HepG2 (cell line): ENCODE measurements around the gene STRBP. TPM values are rescaled to one million over a fixed set of nuclear protein-coding genes. Genes with fewer than 3 reads are reported as not detected.

ENCODE experiments used
- ATAC-seq: fragments of 200-7000 bp; cut with Tn5 transposase; 3 replicates; pipeline ENCODE4 v1.9.1; 2020; ENCODE audit warnings: mild to moderate bottlenecking, moderate library complexity
- BruUV-seq: library from RNA; stranded (reverse); fragments of 400-500 nt; replicated peaks from 2 replicates; lab custom pipeline; 2021; lab: Mats Ljungman, UMichigan
- CTCF ChIA-PET: fragments of 300-600 bp; formaldehyde crosslinking; extraction: SDS; loops from one replicate; lab custom pipeline; 2021; ENCODE audit warnings: low total read pairs, inconsistent platforms, low intra/inter-chr PET ratio; lab: Yijun Ruan, JAX
- POLR2A ChIA-PET: fragments of 350-600 bp; sonication (Branson Sonifier 250); formaldehyde crosslinking; loops from one replicate; lab custom pipeline; 2020; ENCODE audit warnings: antibody characterized with exemption, inconsistent platforms; lab: Yijun Ruan, JAX
- DNase-seq: peaks from one replicate; pipeline ENCODE4 v3.0.0-alpha.2; 2015; ENCODE audit warnings: low spot score
- FAIRE-seq: peaks from 3 replicates; lab custom pipeline; 2011; peaks lifted over from hg19 to GRCh38; lab: Jason Lieb, UNC
- H2AFZ ChIP-seq: one replicate; pipeline ENCODE4 v1.6.1; 2011; ENCODE audit warnings: low read length, inconsistent platforms
- H3K27ac ChIP-seq: fragments of 300-600 bp; 3 replicates; pipeline ENCODE4 v1.8.0; 2011; ENCODE audit warnings: mixed run types, mild to moderate bottlenecking, mixed read lengths, low read length, inconsistent platforms; ENCODE audit not compliant: insufficient read depth; ENCODE audit errors: extremely low read length
- H3K27me3 ChIP-seq, 2 experiments: fragments of 200-600 bp in 1 of 2; 2 replicates in 1 of 2; 3 replicates in 1 of 2; pipeline versions ENCODE4 v1.6.0 to v1.8.0; 2011; ENCODE audit warnings: low read length in 2 of 2, mild to moderate bottlenecking in 2 of 2, moderate library complexity in 2 of 2, inconsistent platforms in 1 of 2; ENCODE audit not compliant: insufficient read depth in 2 of 2, control insufficient read depth in 1 of 2
- H3K36me3 ChIP-seq, 2 experiments: fragments of 200-600 bp in 1 of 2; replicated peaks in 1 of 2; 2 replicates in 1 of 2; 3 replicates in 1 of 2; pipeline versions ENCODE4 v1.5.1 to v1.8.0; 2011; ENCODE audit warnings: low read length in 2 of 2, inconsistent platforms in 1 of 2; ENCODE audit not compliant: insufficient read depth in 2 of 2, control insufficient read depth in 1 of 2
- H3K4me1 ChIP-seq: 2 replicates; pipeline ENCODE4 v1.5.1; 2012; ENCODE audit warnings: low read length, inconsistent platforms; ENCODE audit not compliant: insufficient read depth
- H3K4me2 ChIP-seq: 2 replicates; pipeline ENCODE4 v1.6.0; 2011; ENCODE audit warnings: low read depth, low read length, inconsistent platforms
- H3K4me3 ChIP-seq, 3 experiments: fragments of 200-600 bp in 1 of 3; sonication (generic), shearing (Covaris generic) in 1 of 3; replicated peaks in 1 of 3; 2 replicates each; pipeline ENCODE4 v1.5.1; 2011 to 2016; ENCODE audit warnings: low read length in 3 of 3, inconsistent platforms in 2 of 3, low read depth in 2 of 3, mild to moderate bottlenecking in 2 of 3, control low read depth in 1 of 3, mixed read lengths in 1 of 3; ENCODE audit not compliant: insufficient read depth in 1 of 3
- H3K79me2 ChIP-seq: one replicate; pipeline ENCODE4 v1.6.1; 2011; ENCODE audit warnings: low read length, inconsistent platforms; ENCODE audit not compliant: insufficient read depth
- H3K9ac ChIP-seq: 2 replicates; pipeline ENCODE4 v1.6.0; 2011; ENCODE audit warnings: mild to moderate bottlenecking, low read depth, low read length, inconsistent platforms; ENCODE audit not compliant: insufficient read depth
- H3K9me3 ChIP-seq: 2 replicates; pipeline ENCODE4 v1.5.1; 2012; ENCODE audit warnings: mild to moderate bottlenecking, low read length
- H4K20me1 ChIP-seq: 2 replicates; pipeline ENCODE4 v1.6.0; 2011; ENCODE audit warnings: inconsistent platforms, mild to moderate bottlenecking, low read length, moderate library complexity; ENCODE audit not compliant: insufficient read depth
- ARNT ChIP-seq: fragments of 450-650 bp; IDR thresholded peaks from 2 replicates; pipeline ENCODE4 v1.6.1; 2017
- CC2D1A ChIP-seq: sonication (generic); formaldehyde crosslinking; IDR thresholded peaks from 2 replicates; pipeline ENCODE4 v1.8.1; 2023; ENCODE audit warnings: mild to moderate bottlenecking, missing genetic modification reagents
- FIP1L1 ChIP-seq: fragments of 200-400 bp; formaldehyde crosslinking; IDR thresholded peaks from 2 replicates; pipeline ENCODE4 v1.6.1; 2018; ENCODE audit warnings: low read depth, mild to moderate bottlenecking, low read length, moderate library complexity, borderline replicate concordance; ENCODE audit not compliant: insufficient read depth
- FLYWCH1 ChIP-seq: sonication (generic); formaldehyde crosslinking; IDR thresholded peaks from 2 replicates; pipeline ENCODE4 v1.8.1; 2023; ENCODE audit warnings: mild to moderate bottlenecking, missing genetic modification reagents
- GATAD1 ChIP-seq: IDR thresholded peaks from 2 replicates; pipeline ENCODE4 v1.6.1; 2016; ENCODE audit warnings: missing genetic modification reagents, missing compliant biosample characterization
- HDAC6 ChIP-seq: fragments of 200-600 bp; sonication (generic); IDR thresholded peaks from 2 replicates; pipeline ENCODE4 v1.7.0; 2017; ENCODE audit warnings: mild to moderate bottlenecking, antibody characterized with exemption, low read length, low read depth
- HNRNPLL ChIP-seq: fragments of 200-400 bp; formaldehyde crosslinking; IDR thresholded peaks from 2 replicates; pipeline ENCODE4 v1.6.1; 2017; ENCODE audit warnings: mild to moderate bottlenecking, low read depth, low read length; ENCODE audit not compliant: poor library complexity, severe bottlenecking
- SMAD3 ChIP-seq: sonication (generic); formaldehyde crosslinking; IDR thresholded peaks from 2 replicates; pipeline ENCODE4 v1.4.0; 2020; ENCODE audit warnings: missing genetic modification reagents
- THAP7 ChIP-seq: sonication (generic); formaldehyde crosslinking; IDR thresholded peaks from 2 replicates; pipeline ENCODE4 v1.8.1; 2023; ENCODE audit warnings: mild to moderate bottlenecking, missing genetic modification reagents
- ZFP41 ChIP-seq: sonication (generic); formaldehyde crosslinking; IDR thresholded peaks from 2 replicates; pipeline ENCODE4 v1.4.0; 2020; ENCODE audit warnings: mild to moderate bottlenecking, missing genetic modification reagents, borderline replicate concordance
- ZFX ChIP-seq: sonication (generic); formaldehyde crosslinking; IDR thresholded peaks from 2 replicates; pipeline ENCODE4 v1.4.0; 2020; ENCODE audit warnings: mild to moderate bottlenecking, low read depth, missing genetic modification reagents, moderate library complexity
- ZNF121 ChIP-seq: sonication (generic); formaldehyde crosslinking; IDR thresholded peaks from 2 replicates; pipeline ENCODE4 v1.5.0; 2020; ENCODE audit warnings: mild to moderate bottlenecking, missing genetic modification reagents
- ZNF510 ChIP-seq: sonication (generic); formaldehyde crosslinking; IDR thresholded peaks from 2 replicates; pipeline ENCODE4 v1.4.0; 2020; ENCODE audit warnings: low read depth, mild to moderate bottlenecking, missing genetic modification reagents
- ZSCAN29 ChIP-seq: sonication (generic); formaldehyde crosslinking; conservative IDR thresholded peaks from 2 replicates; pipeline ENCODE4 v1.4.0; 2020; ENCODE audit warnings: mild to moderate bottlenecking, missing genetic modification reagents
- ZSCAN9 ChIP-seq: IDR thresholded peaks from 2 replicates; pipeline ENCODE4 v1.6.1; 2016; ENCODE audit warnings: borderline replicate concordance
- whole genome bisulfite sequencing: methylation state at CpG from one replicate; pipeline ENCODE4 v1.1.6; 2017; ENCODE audit warnings: low lambda C conversion rate; 5-methylcytosine and 5-hydroxymethylcytosine counted together
- in situ Hi-C: cut with HindIII; loops from 2 replicates; pipeline ENCODE4 v1.10.0; 2017; ENCODE audit warnings: low pct_unique_long_range_greater_than_20kb; ENCODE audit not compliant: extremely low pct_ligation_motif_present
- intact Hi-C: fragments of 100-400 bp; cut with micrococcal nuclease; formaldehyde crosslinking; loops from one replicate; pipeline ENCODE4 v1.10.0; 2022; ENCODE audit not compliant: unreplicated experiment
- polyA plus RNA-seq, 8 experiments: library from polyadenylated mRNA; depleted of rRNA in 3 of 8; stranded (reverse) in 7 of 8; unstranded in 1 of 8; fragments of >200 nt; fragmentation: Illumina TruSeq in 4 of 8; extraction: Trizol in 4 of 8; gene quantifications; 2 replicates each; pipeline versions ENCODE4 v1.2.1 to v1.2.3, GENCODE V29; 2011 to 2016; ENCODE audit warnings: low read depth in 4 of 8, missing spikeins in 1 of 8, mixed read lengths in 1 of 8; ENCODE audit not compliant: insufficient read depth in 1 of 8
- total RNA-seq, 5 experiments: library from RNA; depleted of rRNA; stranded (reverse); fragments of >200 nt; fragmentation: Illumina TruSeq; extraction: Trizol; gene quantifications; 2 replicates each; pipeline ENCODE4 v1.2.3, GENCODE V29; 2016; ENCODE audit warnings: low read depth in 1 of 5

Gene STRBP
- total and polyA plus RNA-seq, 2 of the 13 experiments (the other 11 are each of a cell fraction or from before 2014, with no cell fraction given): 14.5 to 38.5 TPM

GRCh38 chr9:123164285-123164684 lies 104.1 kb downstream of the STRBP start:
- no peaks in the 10 kb centered on the region for H3K79me2 ChIP-seq
- CTCF ChIA-PET: no interaction called here
- H3K36me3 ChIP-seq: no peaks in the 10 kb centered on the region
- no peak overlapping the region for H3K4me3 ChIP-seq
- no peaks in the 10 kb centered on the region for H3K27me3 ChIP-seq
- POLR2A ChIA-PET: no interaction called here
- FAIRE-seq (no peak), ATAC-seq (no peak), DNase-seq (no peak)
- H3K4me2 ChIP-seq: no peak overlapping the region
- no peak overlapping the region for H3K27ac ChIP-seq
- in situ Hi-C loops: no loop called here
- no peak overlapping the region for H2AFZ ChIP-seq
- 100% methylated on average over 2 of the region's 2 CpGs for WGBS
- H4K20me1 ChIP-seq: no peaks in the 10 kb centered on the region
- no TSS peak for BruUV-seq
- no peaks in the 10 kb centered on the region for H3K9me3 ChIP-seq
- no peak overlapping the region for H3K9ac ChIP-seq
- intact Hi-C loops: loop anchor here (10.0 kb wide), 1 partner anchor 59 kb away; no protein-coding TSS in a partner anchor
- TF ChIP-seq SMAD3 (CRISPR knock-in tag): no peak
- TF ChIP-seq ZSCAN9 (CRISPR knock-in tag): no peak
- no peak for TF ChIP-seq ZFX
- TF ChIP-seq FLYWCH1 (CRISPR knock-in tag): no peak
- TF ChIP-seq HDAC6: no peak
- no peak for TF ChIP-seq CC2D1A (CRISPR knock-in tag)
- no peak for TF ChIP-seq HNRNPLL
- no peak for TF ChIP-seq ZNF121 (CRISPR knock-in tag)
- no peak for TF ChIP-seq ARNT
- TF ChIP-seq FIP1L1: no peak
- no peak for TF ChIP-seq ZSCAN29 (CRISPR knock-in tag)
- no peak for TF ChIP-seq THAP7 (CRISPR knock-in tag)
- TF ChIP-seq ZNF510 (CRISPR knock-in tag): no peak
- TF ChIP-seq GATAD1 (CRISPR knock-in tag): no peak
- TF ChIP-seq ZFP41: no peak
- TF ChIP-seq, all 625 proteins: peak for 0
- no peaks in the 10 kb centered on the region for H3K4me1 ChIP-seq
